IPS-15b (cell line): ENCODE data around the gene MASP2.
"Not testable (repeated sequence)": the region's sequence is repeated elsewhere in the genome, so short reads cannot be mapped to it uniquely, and the experiment has no call there.

Source experiments
- H3K27me3 ChIP-seq: one replicate; pipeline ENCODE4 v1.6.1; 2013; ENCODE audit warnings: low read length; ENCODE audit not compliant: control insufficient read depth, insufficient read depth
- H3K36me3 ChIP-seq: one replicate; pipeline ENCODE4 v1.6.1; 2013; ENCODE audit warnings: low read length; ENCODE audit not compliant: control insufficient read depth, insufficient read depth
- H3K4me1 ChIP-seq: one replicate; pipeline ENCODE4 v1.6.1; 2013; ENCODE audit warnings: mild to moderate bottlenecking, low read length; ENCODE audit not compliant: control insufficient read depth, insufficient read depth
- H3K4me3 ChIP-seq: one replicate; pipeline ENCODE4 v1.5.1; 2013; ENCODE audit warnings: low read depth, low read length
- H3K9ac ChIP-seq: one replicate; pipeline ENCODE4 v1.6.1; 2013; ENCODE audit warnings: low read depth, mild to moderate bottlenecking, low read length
- H3K9me3 ChIP-seq: one replicate; pipeline ENCODE4 v1.6.1; 2013; ENCODE audit warnings: mild to moderate bottlenecking, low read length; ENCODE audit not compliant: control insufficient read depth, insufficient read depth

MASP2 gene

GRCh38 chr1:11046625-11047365 is at the start of gene MASP2:
MASP2 (minus strand) TSS chr1:11047239; CDS start chr1:11047207, 32 bp downstream.
- Histone ChIP-seq H3K9ac (no peak within 1 kb of the TSS), H3K9me3 (no peaks in the 10 kb centered on the region)

DNA sequence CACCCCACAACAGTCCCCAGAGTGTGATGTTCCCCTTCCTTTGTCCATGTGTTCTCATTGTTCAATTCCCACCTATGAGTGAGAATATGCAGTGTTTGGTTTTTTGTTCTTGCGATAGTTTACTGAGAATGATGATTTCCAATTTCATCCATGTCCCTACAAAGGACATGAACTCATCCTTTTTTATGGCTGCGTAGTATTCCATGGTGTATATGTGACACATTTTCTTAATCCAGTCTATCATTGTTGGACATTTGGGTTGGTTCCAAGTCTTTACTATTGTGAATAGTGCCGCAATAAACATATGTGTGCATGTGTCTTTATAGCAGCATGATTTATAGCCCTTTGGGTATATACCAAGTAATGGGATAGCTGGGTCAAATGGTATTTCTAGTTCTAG is 36.7 kb upstream of the MASP2 start:
- H3K27me3 ChIP-seq, H3K4me1 ChIP-seq, H3K9me3 ChIP-seq, H3K4me3 ChIP-seq, H3K9ac ChIP-seq: not testable (repeated sequence)
- H3K36me3 ChIP-seq, result peaks cover 45% of the 10 kb centered on the region

More at GRCh38 chr1:11046625-11047365, at the start of gene MASP2:
- Histone ChIP-seq H3K4me1 (peaks cover under 1% of the 10 kb centered on the region), H3K27me3 (no peaks in the 10 kb centered on the region), H3K36me3 (no peaks in the 10 kb centered on the region), H3K4me3 (no peak within 1 kb of the TSS)

GRCh38 chr1:11080931-11081330 is 33.9 kb upstream of the MASP2 start:
- H3K36me3 ChIP-seq, result peaks cover 56% of the 10 kb centered on the region
- H3K9me3 ChIP-seq, result no peaks in the 10 kb centered on the region
- no peak overlapping the region for H3K4me3 ChIP-seq
- no peak overlapping the region for H3K9ac ChIP-seq
- H3K4me1 ChIP-seq, result no peaks in the 10 kb centered on the region
- H3K27me3 ChIP-seq, result no peaks in the 10 kb centered on the region

DNA sequence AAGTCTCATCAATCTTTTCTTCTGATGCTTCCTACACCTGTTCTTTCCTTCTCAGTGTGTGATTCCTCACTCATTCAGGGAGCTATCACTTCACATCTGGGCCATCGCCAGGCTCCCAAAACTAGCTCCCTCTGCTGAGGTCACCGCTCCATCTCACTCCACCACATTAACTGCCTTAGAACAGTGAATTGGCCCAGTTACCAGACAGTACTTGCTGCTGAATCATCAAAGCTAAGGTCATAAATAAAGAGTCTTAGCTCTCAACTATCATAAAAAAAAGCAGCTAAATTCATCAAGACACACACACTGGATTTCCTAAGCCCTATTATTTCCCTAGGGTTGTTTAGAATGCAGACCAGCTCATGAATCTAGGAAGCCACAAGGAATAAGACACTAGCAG is 31.6 kb upstream of the MASP2 start:
- Histone ChIP-seq H3K36me3 (peaks cover 74% of the 10 kb centered on the region), H3K27me3 (no peaks in the 10 kb centered on the region), H3K9me3 (no peaks in the 10 kb centered on the region), H3K9ac (no peak overlapping the region), H3K4me1 (no peaks in the 10 kb centered on the region), H3K4me3 (no peak overlapping the region)

GRCh38 chr1:11073398-11073797 is 26.4 kb upstream of the MASP2 start:
- not testable (repeated sequence) for H3K4me1 ChIP-seq, H3K9me3 ChIP-seq, H3K9ac ChIP-seq, H3K27me3 ChIP-seq, H3K4me3 ChIP-seq
- H3K36me3 ChIP-seq, result peaks cover 77% of the 10 kb centered on the region

DNA sequence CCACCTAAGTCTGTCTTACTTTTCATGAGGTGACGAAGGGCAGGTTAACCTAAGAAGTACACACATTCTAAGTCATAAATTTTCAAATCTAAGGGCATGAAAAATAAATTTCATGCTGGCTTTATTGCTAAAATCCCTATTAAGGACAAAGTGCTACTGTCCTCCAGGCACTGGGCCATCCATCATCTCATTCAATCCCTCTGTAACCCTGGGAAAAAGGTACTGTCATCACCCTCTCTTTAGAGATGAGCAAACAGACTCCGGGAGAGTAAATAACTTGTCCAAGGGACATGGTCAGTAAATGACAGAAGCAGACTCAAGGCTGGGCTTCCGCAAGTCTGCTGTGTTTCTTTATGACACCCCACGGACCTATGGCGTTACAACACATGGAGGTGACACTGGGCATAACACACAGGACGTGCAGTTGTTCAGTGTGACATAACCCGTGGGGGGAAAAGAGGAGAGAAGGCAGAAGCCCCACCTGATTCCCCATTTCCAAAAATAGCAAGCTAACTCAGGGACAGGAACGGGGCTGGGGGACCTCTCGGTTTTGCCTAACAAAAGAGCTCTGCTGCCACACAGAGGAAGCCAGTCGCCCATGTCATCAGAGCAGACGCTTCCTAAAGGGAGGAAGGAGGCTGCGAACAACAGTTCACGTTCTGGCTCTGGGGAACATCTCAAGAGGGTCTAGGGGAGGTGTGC is 25.3 kb upstream of the MASP2 start:
- no peak overlapping the region for H3K9ac ChIP-seq
- H3K4me3 ChIP-seq, result no peak overlapping the region

GRCh38 chr1:11071463-11072215 is 24.6 kb upstream of the MASP2 start:
- Histone ChIP-seq H3K9ac (no peak overlapping the region), H3K27me3 (no peaks in the 10 kb centered on the region), H3K4me3 (no peak overlapping the region), H3K36me3 (peaks cover 80% of the 10 kb centered on the region), H3K4me1 (no peaks in the 10 kb centered on the region), H3K9me3 (no peaks in the 10 kb centered on the region)

More for the DNA sequence above, 25.3 kb upstream of the MASP2 start:
- Histone ChIP-seq H3K27me3 (no peaks in the 10 kb centered on the region), H3K9me3 (no peaks in the 10 kb centered on the region), H3K4me1 (no peaks in the 10 kb centered on the region), H3K36me3 (peaks cover 85% of the 10 kb centered on the region)

GRCh38 chr1:11070876-11071275 is 23.8 kb upstream of the MASP2 start:
- no peak overlapping the region for H3K4me3 ChIP-seq
- no peaks in the 10 kb centered on the region for H3K4me1 ChIP-seq
- peaks cover 81% of the 10 kb centered on the region for H3K36me3 ChIP-seq
- no peaks in the 10 kb centered on the region for H3K9me3 ChIP-seq
- no peaks in the 10 kb centered on the region for H3K27me3 ChIP-seq
- no peak overlapping the region for H3K9ac ChIP-seq

DNA sequence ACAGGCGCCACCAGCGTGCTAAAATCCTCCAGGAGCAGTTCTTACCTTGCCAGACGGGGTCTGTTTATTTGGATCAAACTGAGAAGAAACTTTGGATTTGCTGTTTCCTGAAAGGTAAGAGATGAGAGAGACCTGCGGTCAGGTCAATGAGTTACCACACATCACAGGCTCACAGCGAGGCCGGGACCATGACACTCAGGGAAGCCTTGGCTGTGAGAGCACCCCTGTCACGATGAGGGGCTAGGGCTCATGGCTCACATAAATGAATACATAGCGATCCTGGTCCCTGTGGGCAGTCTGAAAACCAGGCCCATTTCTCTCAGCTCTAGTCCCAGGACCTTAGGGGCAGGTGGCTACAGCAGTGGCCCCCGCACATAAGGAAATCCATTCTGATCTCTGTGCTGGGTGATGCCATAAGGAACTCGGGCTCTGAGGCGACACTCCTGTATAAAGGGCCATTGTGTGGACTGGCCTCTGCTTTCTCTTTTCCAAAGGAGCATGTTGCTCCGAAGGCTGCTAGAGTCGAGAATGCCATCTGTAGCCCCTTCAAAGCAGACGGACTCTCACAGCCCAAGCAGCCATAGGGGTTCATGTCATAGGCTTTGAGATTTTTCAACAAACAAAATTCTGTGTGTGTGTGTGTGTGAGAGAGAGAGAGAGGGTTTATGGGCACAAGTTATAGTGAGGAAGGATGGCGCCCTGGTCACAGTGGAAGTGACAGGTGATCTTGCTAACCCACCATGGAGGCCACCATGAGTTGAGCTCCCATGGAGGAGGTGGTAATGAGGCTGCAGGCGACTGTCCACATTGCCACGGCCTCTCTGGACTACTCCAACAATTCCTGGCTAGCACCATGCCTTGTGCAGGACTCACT is 21.8 kb upstream of the MASP2 start:
- H3K9me3 ChIP-seq, result no peaks in the 10 kb centered on the region
- H3K27me3 ChIP-seq, result no peaks in the 10 kb centered on the region
- H3K36me3 ChIP-seq, result peaks cover 74% of the 10 kb centered on the region
- no peak overlapping the region for H3K4me3 ChIP-seq
- no peak overlapping the region for H3K9ac ChIP-seq
- H3K4me1 ChIP-seq, result no peaks in the 10 kb centered on the region

DNA sequence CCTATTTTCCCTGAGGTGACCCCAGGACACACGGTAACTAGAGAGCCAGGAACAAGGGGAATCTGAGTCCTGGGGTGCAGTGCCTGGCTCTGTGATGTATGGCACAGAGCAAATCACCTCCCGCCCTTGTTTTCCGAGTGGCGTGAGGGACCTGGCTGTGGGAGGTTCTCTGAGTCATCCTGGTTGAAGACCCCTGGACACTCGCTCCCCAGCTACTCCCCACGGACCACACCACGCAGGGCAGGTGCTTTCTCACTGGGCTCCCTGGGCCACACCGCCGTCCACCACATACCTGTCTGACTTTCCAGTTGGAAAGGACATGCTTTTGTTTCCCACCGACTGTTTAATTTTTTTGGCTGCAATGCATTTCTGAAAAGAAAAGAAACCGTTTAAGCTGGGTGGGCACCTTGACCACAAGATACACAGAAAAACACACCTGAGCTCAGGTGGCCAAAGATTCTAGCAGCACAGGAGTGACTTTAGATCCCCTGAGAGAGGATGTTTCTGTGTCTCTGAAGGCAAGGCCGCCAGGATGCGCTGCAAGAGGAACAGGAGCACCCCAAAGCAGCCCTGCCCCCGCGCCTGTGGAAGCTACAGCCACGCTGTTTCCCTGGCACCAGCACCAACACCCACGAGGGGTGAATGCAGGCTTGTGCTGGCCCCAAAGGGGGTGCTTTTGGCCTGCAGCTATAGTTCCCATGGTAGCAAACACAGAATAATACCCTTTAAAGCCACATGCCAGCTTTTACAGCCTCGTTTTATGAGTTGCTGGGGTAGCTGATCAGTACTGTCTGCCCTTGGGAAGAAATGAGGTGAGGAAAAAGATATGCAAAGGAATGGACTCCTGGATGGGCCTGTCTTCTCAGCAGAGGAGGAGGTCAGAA is 20.9 kb upstream of the MASP2 start:
- Histone ChIP-seq H3K4me1 (no peaks in the 10 kb centered on the region), H3K27me3 (no peaks in the 10 kb centered on the region), H3K9me3 (no peaks in the 10 kb centered on the region), H3K4me3 (no peak overlapping the region), H3K9ac (no peak overlapping the region), H3K36me3 (peaks cover 70% of the 10 kb centered on the region)
